ENCODE data around the gene LRP6. TPM values are rescaled to one million over a fixed set of nuclear protein-coding genes. Genes with fewer than 3 reads are reported as not detected.

Gene LRP6
- total and polyA plus RNA-seq, 9 donors = 11.9 to 46.5 (median 40.8) TPM

- H3K27ac ChIP-seq = no peak overlapping the region
- peaks cover 6% of the 10 kb centered on the region for H3K4me1 ChIP-seq (ENCODE audit: insufficient read depth)
- no peak overlapping the region for H3K4me3 ChIP-seq
- intact Hi-C loops (cut with DNase I) = no loop called here
- no peaks in the 10 kb centered on the region for H3K36me3 ChIP-seq
- H3K27me3 ChIP-seq = no peaks in the 10 kb centered on the region
- H3K9me3 ChIP-seq = no peaks in the 10 kb centered on the region
- no peak for TF ChIP-seq POLR2A (IDR thresholded peaks at IDR 0.05)
- no peak for TF ChIP-seq EP300 (IDR thresholded peaks at IDR 0.05)
- no peak for TF ChIP-seq CTCF (IDR thresholded peaks at IDR 0.05)
- WGBS, 3 donors = 100% methylated on average over 1 of the region's 1 CpG
- no peak for DNase-seq
Measured at GRCh38 chr12:12281134-12281533, 14.3 kb upstream of the LRP6 start.

GRCh38 chr12:12278899-12279298 is 12.1 kb upstream of the LRP6 start:
- Histone ChIP-seq H3K4me1 (ENCODE audit: insufficient read depth) (peaks cover 6% of the 10 kb centered on the region), H3K27ac (no peak overlapping the region), H3K9me3 (no peaks in the 10 kb centered on the region), H3K36me3 (no peaks in the 10 kb centered on the region), H3K4me3 (no peak overlapping the region), H3K27me3 (no peaks in the 10 kb centered on the region)
- intact Hi-C loops (cut with DNase I) = no loop called here
- TF ChIP-seq POLR2A (IDR thresholded peaks at IDR 0.05) = no peak
- no peak for TF ChIP-seq CTCF (IDR thresholded peaks at IDR 0.05)
- no peak for TF ChIP-seq EP300 (IDR thresholded peaks at IDR 0.05)
- WGBS, 3 donors = 51 to 73% (median 57%) methylated on average over 4 of the region's 4 CpGs
- DNase-seq = no peak

GRCh38 chr12:12275874-12276273 is 9.0 kb upstream of the LRP6 start:
- no peaks in the 10 kb centered on the region for H3K27me3 ChIP-seq
- intact Hi-C loops (cut with DNase I) = no loop called here
- H3K4me1 ChIP-seq (ENCODE audit: insufficient read depth) = peaks cover 4% of the 10 kb centered on the region
- no peaks in the 10 kb centered on the region for H3K9me3 ChIP-seq
- TF ChIP-seq EP300 (IDR thresholded peaks at IDR 0.05) = no peak
- TF ChIP-seq CTCF (IDR thresholded peaks at IDR 0.05) = no peak
- no peak for TF ChIP-seq POLR2A (IDR thresholded peaks at IDR 0.05)
- 93 to 97% (median 95%) methylated on average over 6 of the region's 6 CpGs for WGBS, 3 donors
- H3K4me3 ChIP-seq = no peak overlapping the region
- no peaks in the 10 kb centered on the region for H3K36me3 ChIP-seq
- no peak overlapping the region for H3K27ac ChIP-seq
- DNase-seq = no peak

GRCh38 chr12:12273291-12273957 is 6.6 kb upstream of the LRP6 start:
- Histone ChIP-seq H3K4me3 (no peak overlapping the region), H3K36me3 (no peaks in the 10 kb centered on the region), H3K27ac (no peak overlapping the region), H3K27me3 (no peaks in the 10 kb centered on the region), H3K4me1 (ENCODE audit: insufficient read depth) (peaks cover 4% of the 10 kb centered on the region), H3K9me3 (no peaks in the 10 kb centered on the region)
- no peak for TF ChIP-seq EP300 (IDR thresholded peaks at IDR 0.05)
- DNase-seq = no peak
- intact Hi-C loops (cut with DNase I) = no loop called here
- WGBS, 3 donors = 67 to 76% (median 69%) methylated on average over 4 of the region's 4 CpGs

GRCh38 chr12:12272869-12273268 is 6.0 kb upstream of the LRP6 start:
- H3K9me3 ChIP-seq = no peaks in the 10 kb centered on the region
- no peak overlapping the region for H3K4me3 ChIP-seq
- no peaks in the 10 kb centered on the region for H3K27me3 ChIP-seq
- H3K36me3 ChIP-seq = no peaks in the 10 kb centered on the region
- intact Hi-C loops (cut with DNase I) = no loop called here
- no peak overlapping the region for H3K27ac ChIP-seq
- no peak for DNase-seq
- peaks cover 4% of the 10 kb centered on the region for H3K4me1 ChIP-seq (ENCODE audit: insufficient read depth)
- TF ChIP-seq CTCF (IDR thresholded peaks at IDR 0.05) = no peak
- no peak for TF ChIP-seq EP300 (IDR thresholded peaks at IDR 0.05)
- no peak for TF ChIP-seq POLR2A (IDR thresholded peaks at IDR 0.05)

Measured in ovary (tissue), 9 donors.